ENCODE measurements around the gene RABGAP1L. TPM values are rescaled to one million over a fixed set of nuclear protein-coding genes. Genes with fewer than 3 reads are reported as not detected.

RABGAP1L gene
- total RNA-seq, 4 donors from 2014 or later = 39.3 to 101 (median 63.7) TPM

GRCh38 chr1:174713796-174714195, 554.5 kb downstream of the RABGAP1L start:
- WGBS = 41% methylated on average over 1 of the region's 1 CpG
- no peaks in the 10 kb centered on the region for H3K27me3 ChIP-seq
- TF ChIP-seq POLR2AphosphoS5 (IDR thresholded peaks at IDR 0.05) = no peak
- TF ChIP-seq CTCF (IDR thresholded peaks at IDR 0.05) = no peak
- TF ChIP-seq POLR2A (IDR thresholded peaks at IDR 0.05; ENCODE audit: low read depth) = no peak
- no peak for TF ChIP-seq EP300 (IDR thresholded peaks at IDR 0.05)

GRCh38 chr1:174719194-174719593, 559.9 kb downstream of the RABGAP1L start:
- TF ChIP-seq CTCF (IDR thresholded peaks at IDR 0.05) (no peak), POLR2A (IDR thresholded peaks at IDR 0.05; ENCODE audit: low read depth) (no peak)
- Histone ChIP-seq H3K27me3 (no peaks in the 10 kb centered on the region), H3K36me3 (no peaks in the 10 kb centered on the region), H3K27ac (replicated peaks in 1 of 4) (no peak overlapping the region), H3K4me3 (no peak overlapping the region), H3K4me1 (peaks cover 0 to 15% (median 5%) of the 10 kb centered on the region in 4 donors), H3K9me3 (no peaks in the 10 kb centered on the region)
- 98% methylated on average over 2 of the region's 2 CpGs for WGBS
- DNase-seq (ENCODE audit: extremely low spot score) = no peak
- intact Hi-C loops (cut with DNase I) = no loop called here

More at GRCh38 chr1:174713796-174714195, 554.5 kb downstream of the RABGAP1L start:
- no peak overlapping the region for H3K4me3 ChIP-seq
- H3K4me1 ChIP-seq = peaks cover 0 to 25% (median 5%) of the 10 kb centered on the region in 4 donors
- no peak overlapping the region for H3K27ac ChIP-seq (replicated peaks in 1 of 4)
- DNase-seq (ENCODE audit: extremely low spot score) = no peak
- no peaks in the 10 kb centered on the region for H3K9me3 ChIP-seq
- intact Hi-C loops (cut with DNase I) = no loop called here
- peaks cover 0 to 6% (median 3%) of the 10 kb centered on the region in 4 donors for H3K36me3 ChIP-seq

GRCh38 chr1:174720618-174721017, 561.3 kb downstream of the RABGAP1L start:
- Histone ChIP-seq H3K4me1 (peaks cover 0 to 1% (median 0%) of the 10 kb centered on the region in 4 donors), H3K9me3 (no peaks in the 10 kb centered on the region), H3K27me3 (no peaks in the 10 kb centered on the region), H3K36me3 (no peaks in the 10 kb centered on the region), H3K27ac (replicated peaks in 1 of 4) (no peak overlapping the region), H3K4me3 (no peak overlapping the region)
- no peak for DNase-seq (ENCODE audit: extremely low spot score)
- 88% methylated on average over 1 of the region's 1 CpG for WGBS
- no peak for TF ChIP-seq POLR2AphosphoS5 (IDR thresholded peaks at IDR 0.05)
- TF ChIP-seq EP300 (IDR thresholded peaks at IDR 0.05) = no peak
- TF ChIP-seq POLR2A (IDR thresholded peaks at IDR 0.05; ENCODE audit: low read depth) = no peak
- TF ChIP-seq CTCF (IDR thresholded peaks at IDR 0.05) = no peak
- intact Hi-C loops (cut with DNase I) = no loop called here

- Histone ChIP-seq H3K36me3 (no peaks in the 10 kb centered on the region), H3K9me3 (no peaks in the 10 kb centered on the region), H3K27ac (replicated peaks in 1 of 4) (no peak overlapping the region), H3K27me3 (no peaks in the 10 kb centered on the region), H3K4me1 (no peaks in the 10 kb centered on the region), H3K4me3 (no peak overlapping the region)
- TF ChIP-seq POLR2AphosphoS5 (IDR thresholded peaks at IDR 0.05) = no peak
- TF ChIP-seq EP300 (IDR thresholded peaks at IDR 0.05) = no peak
- no peak for TF ChIP-seq CTCF (IDR thresholded peaks at IDR 0.05)
- no peak for TF ChIP-seq POLR2A (IDR thresholded peaks at IDR 0.05; ENCODE audit: low read depth)
- no peak for DNase-seq (ENCODE audit: extremely low spot score)
- WGBS = 70% methylated on average over 2 of the region's 2 CpGs
- intact Hi-C loops (cut with DNase I) = no loop called here
Observed at GRCh38 chr1:174721246-174721645, 561.9 kb downstream of the RABGAP1L start.

GRCh38 chr1:174723816-174724215, 564.5 kb downstream of the RABGAP1L start:
- no peaks in the 10 kb centered on the region for H3K9me3 ChIP-seq
- no peaks in the 10 kb centered on the region for H3K27me3 ChIP-seq
- TF ChIP-seq EP300 (IDR thresholded peaks at IDR 0.05) = no peak
- no peak for TF ChIP-seq POLR2A (IDR thresholded peaks at IDR 0.05; ENCODE audit: low read depth)
- no peak for TF ChIP-seq POLR2AphosphoS5 (IDR thresholded peaks at IDR 0.05)
- TF ChIP-seq CTCF (IDR thresholded peaks at IDR 0.05) = no peak
- no peak overlapping the region for H3K4me3 ChIP-seq
- no peak overlapping the region for H3K27ac ChIP-seq (replicated peaks in 1 of 4)
- DNase-seq (ENCODE audit: extremely low spot score) = no peak
- intact Hi-C loops (cut with DNase I) = no loop called here
- no peaks in the 10 kb centered on the region for H3K4me1 ChIP-seq
- no peaks in the 10 kb centered on the region for H3K36me3 ChIP-seq
